Measurements from ENCODE around the gene KIF18B. TPM values are rescaled to one million over a fixed set of nuclear protein-coding genes. Genes with fewer than 3 reads are reported as not detected.
A peak's percentile ranks its signal among the peaks of the same experiment; 100 is the strongest.

KIF18B gene
- total and polyA plus RNA-seq, 2 of the 13 experiments (the other 11 are each of a cell fraction or from before 2014, with no cell fraction given): 15.2 to 15.3 TPM

- H3K79me2 ChIP-seq (ENCODE audit: insufficient read depth, low read length): no peaks in the 10 kb centered on the region
- H3K36me3 ChIP-seq (replicated peaks in 1 of 2; ENCODE audit: control insufficient read depth in 1 of 2, insufficient read depth in 2 of 2, low read length in 2 of 2): no peaks in the 10 kb centered on the region
- H2AFZ ChIP-seq (ENCODE audit: low read length): no peak overlapping the region
- WGBS (ENCODE audit: low lambda C conversion rate): 8% methylated on average over 7 of the region's 9 CpGs
- ChIA-PET POLR2A (interaction anchor here (0.5 to 2.8 kb wide), 2 partner anchors 11 to 18 kb away, joined by 3 to 10 read pairs; partner anchors contain the start of gene C1QL1), CTCF (ENCODE audit: low intra/inter-chr PET ratio, low total read pairs) (no interaction called here)
- no peak overlapping the region for H3K9ac ChIP-seq (ENCODE audit: insufficient read depth, low read depth, low read length)
- peaks cover 15 to 62% of the 10 kb centered on the region in 2 experiments for H3K27me3 ChIP-seq (ENCODE audit: control insufficient read depth in 1 of 2, insufficient read depth in 2 of 2, low read length in 2 of 2)
- DNase-seq (ENCODE audit: low spot score): no peak
- no peak overlapping the region for H3K27ac ChIP-seq (ENCODE audit: extremely low read length, insufficient read depth, low read length)
- H3K4me1 ChIP-seq (ENCODE audit: insufficient read depth, low read length): peaks cover 30% of the 10 kb centered on the region
- H3K4me3 ChIP-seq (replicated peaks in 1 of 3; ENCODE audit: insufficient read depth in 1 of 3, low read depth in 2 of 3, low read length in 3 of 3): no peak overlapping the region
- no peaks in the 10 kb centered on the region for H4K20me1 ChIP-seq (ENCODE audit: insufficient read depth, low read length)
- no peak for FAIRE-seq
- TF ChIP-seq EZH2 (conservative IDR thresholded peaks at IDR 0.05; ENCODE audit: low read depth, low read length) (no peak), USF2 (IDR thresholded peaks at IDR 0.05; ENCODE audit: low read depth, low read length) (no peak), USF2 (CRISPR knock-in tag; IDR thresholded peaks at IDR 0.05; ENCODE audit: borderline replicate concordance) (no peak), TFAP4 (IDR thresholded peaks at IDR 0.05; ENCODE audit: borderline replicate concordance, low read depth) (peak; percentile 76; the same call in 1 of the 2 replicates)
- no peak overlapping the region for H3K4me2 ChIP-seq (ENCODE audit: low read depth, low read length)
- in situ Hi-C loops (cut with HindIII; ENCODE audit: extremely low pct_ligation_motif_present, low pct_unique_long_range_greater_than_20kb) (no loop called here), intact Hi-C loops (cut with micrococcal nuclease; ENCODE audit: unreplicated experiment) (loop anchor here (1.0 kb wide), 1 partner anchor 32 kb away; the partner anchor contains the start of gene KIF18B)
- no peak for ATAC-seq
- H3K9me3 ChIP-seq (ENCODE audit: low read length): no peaks in the 10 kb centered on the region
- BruUV-seq (replicated peaks): no TSS peak
These were observed 31.9 kb upstream of the KIF18B start for GRCh38 chr17:44979426-44979995.

GRCh38 chr17:44978807-44979206 is 31.2 kb upstream of the KIF18B start:
- no peaks in the 10 kb centered on the region for H3K79me2 ChIP-seq (ENCODE audit: insufficient read depth, low read length)
- POLR2A ChIA-PET: no interaction called here
- H3K4me3 ChIP-seq (replicated peaks in 1 of 3; ENCODE audit: insufficient read depth in 1 of 3, low read depth in 2 of 3, low read length in 3 of 3): no peak overlapping the region
- DNase-seq (ENCODE audit: low spot score) (no peak), ATAC-seq (no peak), FAIRE-seq (no peak)
- no peak overlapping the region for H2AFZ ChIP-seq (ENCODE audit: low read length)
- H3K4me1 ChIP-seq (ENCODE audit: insufficient read depth, low read length): peaks cover 30% of the 10 kb centered on the region
- no peak overlapping the region for H3K27ac ChIP-seq (ENCODE audit: extremely low read length, insufficient read depth, low read length)
- CTCF ChIA-PET (ENCODE audit: low intra/inter-chr PET ratio, low total read pairs): no interaction called here
- no peaks in the 10 kb centered on the region for H3K9me3 ChIP-seq (ENCODE audit: low read length)
- H3K4me2 ChIP-seq (ENCODE audit: low read depth, low read length): no peak overlapping the region
- H3K9ac ChIP-seq (ENCODE audit: insufficient read depth, low read depth, low read length): no peak overlapping the region
- no TSS peak for BruUV-seq (replicated peaks)
- no peaks in the 10 kb centered on the region for H3K36me3 ChIP-seq (replicated peaks in 1 of 2; ENCODE audit: control insufficient read depth in 1 of 2, insufficient read depth in 2 of 2, low read length in 2 of 2)
- 18% methylated on average over 5 of the region's 5 CpGs for WGBS (ENCODE audit: low lambda C conversion rate)
- intact Hi-C loops (cut with micrococcal nuclease; ENCODE audit: unreplicated experiment) (loop anchor here (1.0 kb wide), 1 partner anchor 32 kb away; the partner anchor contains the start of gene KIF18B), in situ Hi-C loops (cut with HindIII; ENCODE audit: extremely low pct_ligation_motif_present, low pct_unique_long_range_greater_than_20kb) (no loop called here)
- TF ChIP-seq ZNF280B (CRISPR knock-in tag; IDR thresholded peaks at IDR 0.05; ENCODE audit: borderline replicate concordance): no peak
- TF ChIP-seq NR2F1 (CRISPR knock-in tag; IDR thresholded peaks at IDR 0.05): no peak
- no peak for TF ChIP-seq NFRKB (IDR thresholded peaks at IDR 0.05)
- TF ChIP-seq NKX3-1 (CRISPR knock-in tag; IDR thresholded peaks at IDR 0.05): no peak
- no peak for TF ChIP-seq BCL6 (CRISPR knock-in tag; IDR thresholded peaks at IDR 0.05)
- TF ChIP-seq ZNF263 (CRISPR knock-in tag; IDR thresholded peaks at IDR 0.05): peak; percentile 86
- TF ChIP-seq KDM2A (CRISPR knock-in tag; IDR thresholded peaks at IDR 0.05; ENCODE audit: borderline replicate concordance, low read depth): 0 out of 2 replicates have a peak, but pooled peaks have one; percentile 5
- no peak for TF ChIP-seq SKI (IDR thresholded peaks at IDR 0.05; ENCODE audit: partially characterized antibody)
- no peak for TF ChIP-seq TSC22D2 (CRISPR knock-in tag; IDR thresholded peaks at IDR 0.05; ENCODE audit: borderline replicate concordance)
- peaks cover 15 to 62% of the 10 kb centered on the region in 2 experiments for H3K27me3 ChIP-seq (ENCODE audit: control insufficient read depth in 1 of 2, insufficient read depth in 2 of 2, low read length in 2 of 2)
- no peaks in the 10 kb centered on the region for H4K20me1 ChIP-seq (ENCODE audit: insufficient read depth, low read length)
